Measurements from ENCODE around the gene PCSK4. TPM values are rescaled to one million over a fixed set of nuclear protein-coding genes. Genes with fewer than 3 reads are reported as not detected.
A peak's percentile ranks its signal among the peaks of the same experiment; 100 is the strongest.
"Not testable (repeated sequence)": the region's sequence is repeated elsewhere in the genome, so short reads cannot be mapped to it uniquely, and the experiment has no call there.

PCSK4 gene
- total and polyA plus RNA-seq, 4 donors: 0.75 to 6.0 (median 3.1) TPM; not detected in 1

DNA sequence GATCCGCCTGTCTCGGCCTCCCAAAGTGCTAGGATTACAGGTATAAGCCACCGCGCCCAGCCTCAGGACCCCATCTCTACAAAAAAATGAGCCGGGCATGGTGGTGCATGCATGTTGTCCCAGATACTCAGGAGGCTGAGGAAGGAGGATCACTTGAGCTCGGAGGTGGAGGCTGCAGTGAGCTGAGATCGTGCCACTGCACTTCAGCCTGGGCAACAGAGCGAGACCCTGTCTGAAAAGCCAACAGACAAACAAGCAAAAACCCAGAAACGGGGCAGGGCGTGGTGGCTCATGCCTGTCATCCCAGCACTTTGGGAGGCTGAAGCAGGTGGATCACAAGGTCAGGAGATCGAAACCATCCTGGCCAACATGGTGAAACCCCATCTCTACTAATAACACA lies 40.7 kb upstream of the PCSK4 start:
- ATAC-seq (ENCODE audit: low FRiP score); H3K4me3 ChIP-seq (ENCODE audit: low read length in 2 of 2); H3K4me1 ChIP-seq (ENCODE audit: control insufficient read depth in 1 of 2, insufficient read depth in 2 of 2, low read length in 2 of 2); H3K27ac ChIP-seq (ENCODE audit: low read depth in 1 of 2, low read length in 2 of 2); H3K27me3 ChIP-seq (ENCODE audit: control insufficient read depth in 1 of 2, insufficient read depth in 2 of 2, low read length in 1 of 2); intact Hi-C loops (cut with DNase I); H3K9me3 ChIP-seq (ENCODE audit: control insufficient read depth, low read length); H3K36me3 ChIP-seq (ENCODE audit: control insufficient read depth in 1 of 2, insufficient read depth in 2 of 2, low read length in 1 of 2): not testable (repeated sequence)
- DNase-seq: peak in 1 of 2 donors; percentile 33
- 89 to 93% methylated on average over 11 of the region's 11 CpGs for WGBS, 2 donors

DNA sequence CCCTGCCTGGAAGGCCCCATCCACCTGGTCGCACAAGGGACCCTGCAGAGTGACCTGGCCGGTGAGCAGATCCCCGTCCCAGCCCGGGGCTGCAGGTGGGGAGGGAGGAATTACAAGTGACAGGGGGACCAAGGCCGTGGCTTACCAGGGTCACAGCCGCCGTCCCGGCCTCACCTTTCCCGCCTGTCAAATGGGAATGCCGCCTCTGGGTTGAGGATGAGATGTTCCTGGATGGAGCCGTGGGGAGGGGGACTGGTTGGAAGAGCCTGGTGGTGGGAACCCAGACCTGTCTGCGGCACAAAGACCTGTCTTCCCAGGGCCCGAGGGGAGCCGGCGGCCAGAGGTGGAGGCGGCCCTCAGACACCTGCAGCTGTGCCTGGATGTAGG lies 39.3 kb upstream of the PCSK4 start:
- no peak overlapping the region for H3K4me3 ChIP-seq (ENCODE audit: low read length in 2 of 2)
- H3K36me3 ChIP-seq (ENCODE audit: control insufficient read depth in 1 of 2, insufficient read depth in 2 of 2, low read length in 1 of 2): no peaks in the 10 kb centered on the region
- intact Hi-C loops (cut with DNase I): no loop called here
- no peaks in the 10 kb centered on the region for H3K9me3 ChIP-seq (ENCODE audit: control insufficient read depth, low read length)
- 83% methylated on average over 16 of the region's 16 CpGs for WGBS, 2 donors
- no peak for ATAC-seq (ENCODE audit: low FRiP score)
- DNase-seq: peak in 1 of 2 donors; percentile 41
- no peak overlapping the region for H3K27ac ChIP-seq (ENCODE audit: low read depth in 1 of 2, low read length in 2 of 2)
- H3K27me3 ChIP-seq (ENCODE audit: control insufficient read depth in 1 of 2, insufficient read depth in 2 of 2, low read length in 1 of 2): no peaks in the 10 kb centered on the region
- no peaks in the 10 kb centered on the region for H3K4me1 ChIP-seq (ENCODE audit: control insufficient read depth in 1 of 2, insufficient read depth in 2 of 2, low read length in 2 of 2)

DNA sequence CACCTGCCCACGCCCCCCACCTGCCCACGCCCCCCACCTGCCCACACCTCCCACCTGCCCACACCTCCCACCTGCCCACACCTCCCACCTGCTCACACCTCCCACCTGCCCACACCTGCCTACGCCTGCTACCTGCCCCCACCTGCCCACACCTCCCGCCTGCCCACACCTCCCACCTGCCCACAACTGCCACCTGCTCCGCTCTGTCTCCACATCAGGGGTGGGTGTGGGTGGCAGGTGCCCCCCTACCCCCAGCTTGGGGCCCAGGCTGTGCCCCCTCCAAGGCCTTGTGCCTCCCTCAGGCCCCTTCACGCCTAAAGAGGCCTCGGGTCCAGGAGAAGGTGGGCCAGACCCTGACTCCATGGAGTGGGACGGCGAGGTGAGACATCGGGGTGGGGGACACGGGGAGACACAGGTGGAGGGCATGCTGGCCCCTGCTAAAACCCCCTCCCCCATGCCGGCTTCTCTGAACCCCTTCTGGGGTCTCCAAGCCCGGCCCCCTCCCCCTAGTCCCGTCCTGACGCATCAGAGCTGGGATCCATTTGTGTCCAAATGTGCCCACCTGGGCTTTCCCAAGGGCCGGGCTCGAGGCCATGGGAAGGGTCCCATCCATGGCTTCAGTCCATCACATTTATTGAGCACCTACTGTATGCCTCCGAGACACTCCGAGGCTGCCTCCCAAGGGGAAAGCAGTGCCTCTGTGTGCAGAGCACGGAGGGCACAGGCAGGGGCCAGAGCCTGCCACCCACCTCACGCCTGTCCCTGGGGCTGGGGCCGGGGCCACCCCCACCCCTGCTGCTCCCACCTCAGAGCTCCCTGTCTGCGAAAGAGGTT lies 38.7 kb upstream of the PCSK4 start:
- no peaks in the 10 kb centered on the region for H3K27me3 ChIP-seq (ENCODE audit: control insufficient read depth in 1 of 2, insufficient read depth in 2 of 2, low read length in 1 of 2)
- H3K27ac ChIP-seq (ENCODE audit: low read depth in 1 of 2, low read length in 2 of 2): no peak overlapping the region
- WGBS, 2 donors: 75 to 79% methylated on average over 21 to 23 of the region's 23 CpGs
- no peaks in the 10 kb centered on the region for H3K4me1 ChIP-seq (ENCODE audit: control insufficient read depth in 1 of 2, insufficient read depth in 2 of 2, low read length in 2 of 2)
- H3K4me3 ChIP-seq (ENCODE audit: low read length in 2 of 2): no peak overlapping the region
- H3K36me3 ChIP-seq (ENCODE audit: control insufficient read depth in 1 of 2, insufficient read depth in 2 of 2, low read length in 1 of 2): no peaks in the 10 kb centered on the region
- ATAC-seq (ENCODE audit: low FRiP score) (no peak), DNase-seq (peak in 1 of 2 donors; percentile 43)
- no peaks in the 10 kb centered on the region for H3K9me3 ChIP-seq (ENCODE audit: control insufficient read depth, low read length)
- intact Hi-C loops (cut with DNase I): no loop called here

DNA sequence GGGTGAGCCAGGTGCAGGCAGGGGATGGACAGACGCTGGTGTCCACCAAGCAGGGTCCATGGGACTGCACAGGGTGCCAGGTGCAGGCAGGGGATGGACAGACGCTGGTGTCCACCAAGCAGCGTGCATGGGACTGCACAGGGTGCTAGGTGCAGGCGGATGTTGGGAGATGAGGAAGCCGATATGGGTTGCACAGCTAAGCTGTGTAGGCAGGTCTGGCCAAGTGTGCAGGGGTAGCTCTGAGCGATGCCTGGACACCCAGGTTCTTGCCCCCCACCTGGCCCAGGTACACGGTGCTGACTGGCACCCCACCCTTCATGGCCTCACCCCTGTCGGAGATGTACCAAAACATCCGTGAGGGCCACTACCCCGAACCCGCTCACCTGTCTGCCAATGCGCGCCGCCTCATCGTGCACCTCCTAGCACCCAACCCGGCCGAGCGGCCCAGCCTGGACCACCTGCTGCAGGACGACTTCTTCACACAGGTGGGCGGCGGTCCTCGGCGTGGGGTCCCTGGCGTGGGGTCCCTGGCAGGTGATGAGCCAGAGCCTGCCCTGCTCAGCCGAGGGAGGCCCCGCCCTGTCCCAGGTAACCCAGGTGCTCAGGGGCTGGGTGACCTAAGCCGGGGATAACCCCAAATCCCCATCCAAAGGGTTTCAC lies 37.6 kb upstream of the PCSK4 start:
- 79 to 83% methylated on average over 26 to 27 of the region's 27 CpGs for WGBS, 2 donors
- intact Hi-C loops (cut with DNase I): no loop called here

DNA sequence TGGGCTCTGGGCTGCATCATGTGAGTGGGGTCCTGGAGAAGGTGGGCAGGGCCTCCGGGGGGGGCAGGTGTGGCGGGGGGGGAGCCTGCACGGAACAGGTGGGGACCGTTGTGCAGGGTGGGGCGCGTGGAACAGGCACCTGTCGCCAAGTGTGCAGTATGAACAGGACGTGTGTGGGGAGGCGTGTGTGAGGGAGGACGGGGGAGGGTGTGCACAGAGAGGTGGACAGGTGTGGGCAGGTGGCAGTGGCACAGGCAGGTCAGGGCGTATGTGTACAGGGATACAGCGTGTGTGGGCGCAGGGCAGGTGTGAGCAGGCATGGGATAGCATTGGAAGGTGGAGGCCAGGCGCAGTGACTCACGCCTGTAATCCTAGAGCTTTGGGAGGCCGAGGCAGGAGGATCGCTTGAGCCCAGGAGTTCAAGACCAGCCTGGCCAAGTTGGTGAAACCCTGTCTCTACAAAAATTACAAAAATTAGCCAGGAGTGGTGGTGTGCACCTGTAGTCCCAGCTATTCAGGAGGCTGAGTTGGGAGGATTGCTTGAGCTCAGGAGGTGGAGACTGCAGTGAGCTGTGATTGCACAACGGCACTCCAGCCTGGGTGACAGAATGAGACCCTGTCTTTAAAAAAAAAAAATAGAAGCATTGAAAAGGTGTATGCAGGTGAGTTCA lies 37.0 kb upstream of the PCSK4 start:
- H3K4me1 ChIP-seq (ENCODE audit: control insufficient read depth in 1 of 2, insufficient read depth in 2 of 2, low read length in 2 of 2): no peaks in the 10 kb centered on the region
- H3K4me3 ChIP-seq (ENCODE audit: low read length in 2 of 2): no peak overlapping the region
- H3K27me3 ChIP-seq (ENCODE audit: control insufficient read depth in 1 of 2, insufficient read depth in 2 of 2, low read length in 1 of 2): no peaks in the 10 kb centered on the region
- no peak overlapping the region for H3K27ac ChIP-seq (ENCODE audit: low read depth in 1 of 2, low read length in 2 of 2)
- 80 to 81% methylated on average over 18 of the region's 18 CpGs for WGBS, 2 donors
- ATAC-seq (ENCODE audit: low FRiP score) (peak; percentile 19), DNase-seq (no peak)
- no peaks in the 10 kb centered on the region for H3K9me3 ChIP-seq (ENCODE audit: control insufficient read depth, low read length)
- intact Hi-C loops (cut with DNase I): no loop called here
- H3K36me3 ChIP-seq (ENCODE audit: control insufficient read depth in 1 of 2, insufficient read depth in 2 of 2, low read length in 1 of 2): no peaks in the 10 kb centered on the region

More for the DNA sequence above, 37.6 kb upstream of the PCSK4 start:
- no peaks in the 10 kb centered on the region for H3K9me3 ChIP-seq (ENCODE audit: control insufficient read depth, low read length)
- no peak overlapping the region for H3K4me3 ChIP-seq (ENCODE audit: low read length in 2 of 2)
- H3K4me1 ChIP-seq (ENCODE audit: control insufficient read depth in 1 of 2, insufficient read depth in 2 of 2, low read length in 2 of 2): no peaks in the 10 kb centered on the region
- H3K36me3 ChIP-seq (ENCODE audit: control insufficient read depth in 1 of 2, insufficient read depth in 2 of 2, low read length in 1 of 2): no peaks in the 10 kb centered on the region
- DNase-seq (peak in 1 of 2 donors; percentile 44), ATAC-seq (ENCODE audit: low FRiP score) (no peak)
- no peaks in the 10 kb centered on the region for H3K27me3 ChIP-seq (ENCODE audit: control insufficient read depth in 1 of 2, insufficient read depth in 2 of 2, low read length in 1 of 2)
- H3K27ac ChIP-seq (ENCODE audit: low read depth in 1 of 2, low read length in 2 of 2): no peak overlapping the region

DNA sequence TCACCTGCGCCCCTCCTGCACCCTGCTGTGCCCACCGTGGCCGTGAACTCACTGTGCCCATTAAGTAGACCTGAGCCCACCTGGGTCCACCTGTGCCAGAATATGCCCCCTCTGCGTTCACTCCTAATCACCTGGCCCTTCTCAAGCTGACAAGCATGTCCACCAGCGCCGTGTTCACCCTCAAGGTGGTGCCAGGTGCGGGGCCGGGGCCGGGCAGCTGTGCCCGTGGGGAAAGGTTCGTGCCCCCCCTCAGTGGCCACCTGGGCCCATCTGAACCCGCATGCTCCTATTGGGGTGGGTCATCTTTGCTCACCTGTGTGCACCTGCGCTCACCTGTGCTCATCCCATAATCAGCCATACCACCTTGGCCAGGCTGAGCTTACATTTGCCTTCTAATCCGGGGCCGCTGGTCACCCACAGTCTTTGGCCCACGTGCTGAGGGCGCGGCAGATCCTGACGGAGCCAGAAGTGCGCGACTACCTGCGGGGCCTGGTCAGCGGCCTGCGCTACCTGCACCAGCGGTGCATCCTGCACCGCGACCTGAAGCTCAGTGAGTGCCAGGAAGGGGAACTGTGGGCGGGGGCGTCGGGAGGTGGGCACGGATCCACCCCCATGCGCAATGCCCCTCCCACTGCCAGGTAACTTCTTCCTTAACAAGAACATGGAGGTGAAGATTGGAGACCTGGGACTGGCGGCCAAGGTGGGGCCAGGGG lies 36.1 kb upstream of the PCSK4 start:
- H3K27me3 ChIP-seq (ENCODE audit: control insufficient read depth in 1 of 2, insufficient read depth in 2 of 2, low read length in 1 of 2): no peaks in the 10 kb centered on the region
- ATAC-seq (ENCODE audit: low FRiP score) (no peak), DNase-seq (no peak)
- no peak overlapping the region for H3K27ac ChIP-seq (ENCODE audit: low read depth in 1 of 2, low read length in 2 of 2)
- 78 to 79% methylated on average over 33 of the region's 33 CpGs for WGBS, 2 donors
- no peaks in the 10 kb centered on the region for H3K4me1 ChIP-seq (ENCODE audit: control insufficient read depth in 1 of 2, insufficient read depth in 2 of 2, low read length in 2 of 2)
- H3K9me3 ChIP-seq (ENCODE audit: control insufficient read depth, low read length): no peaks in the 10 kb centered on the region
- no peaks in the 10 kb centered on the region for H3K36me3 ChIP-seq (ENCODE audit: control insufficient read depth in 1 of 2, insufficient read depth in 2 of 2, low read length in 1 of 2)
- no peak overlapping the region for H3K4me3 ChIP-seq (ENCODE audit: low read length in 2 of 2)
- intact Hi-C loops (cut with DNase I): no loop called here

DNA sequence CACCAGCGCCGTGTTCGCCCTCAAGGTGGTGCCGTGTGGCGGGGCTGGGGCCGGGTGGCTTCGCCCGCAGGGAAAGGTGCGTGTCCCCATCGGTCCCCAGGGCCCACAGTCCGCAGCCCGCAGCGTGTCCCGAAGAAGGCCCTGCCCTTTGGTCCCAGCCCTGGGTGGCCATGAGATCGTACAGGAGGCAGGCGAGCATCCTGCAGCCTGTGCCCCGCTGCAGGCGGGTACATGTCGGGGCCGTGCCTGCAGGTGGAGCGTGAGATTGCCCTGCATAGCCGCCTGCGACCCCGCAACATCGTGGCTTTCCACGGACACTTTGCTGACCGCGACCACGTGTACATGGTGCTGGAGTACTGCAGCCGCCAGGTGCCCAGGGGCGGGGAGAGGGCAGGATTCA lies 35.2 kb upstream of the PCSK4 start:
- no peaks in the 10 kb centered on the region for H3K4me1 ChIP-seq (ENCODE audit: control insufficient read depth in 1 of 2, insufficient read depth in 2 of 2, low read length in 2 of 2)
- WGBS, 2 donors: 56% methylated on average over 31 of the region's 31 CpGs
- no peak overlapping the region for H3K27ac ChIP-seq (ENCODE audit: low read depth in 1 of 2, low read length in 2 of 2)
- ATAC-seq (ENCODE audit: low FRiP score) (no peak), DNase-seq (no peak)
- no peaks in the 10 kb centered on the region for H3K27me3 ChIP-seq (ENCODE audit: control insufficient read depth in 1 of 2, insufficient read depth in 2 of 2, low read length in 1 of 2)
- no peaks in the 10 kb centered on the region for H3K36me3 ChIP-seq (ENCODE audit: control insufficient read depth in 1 of 2, insufficient read depth in 2 of 2, low read length in 1 of 2)
- intact Hi-C loops (cut with DNase I): no loop called here
- H3K4me3 ChIP-seq (ENCODE audit: low read length in 2 of 2): no peak overlapping the region
- H3K9me3 ChIP-seq (ENCODE audit: control insufficient read depth, low read length): no peaks in the 10 kb centered on the region

DNA sequence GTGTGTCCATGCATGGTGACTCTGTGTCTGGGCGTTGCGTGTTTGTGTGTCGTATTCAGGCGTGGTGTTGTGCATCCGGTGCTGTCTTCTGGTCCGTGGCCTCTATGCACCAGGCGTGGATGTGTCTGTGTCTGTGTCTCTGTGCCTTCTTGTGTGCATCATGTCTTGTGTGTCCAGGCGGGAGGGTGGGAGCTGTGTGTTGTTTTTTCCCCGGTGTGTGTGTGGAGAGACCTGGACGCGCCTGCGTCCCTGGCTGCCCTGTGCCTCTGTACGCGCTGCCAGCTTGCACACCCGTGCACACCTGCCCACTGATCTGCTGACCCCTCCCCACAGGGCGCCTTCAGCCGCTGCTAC lies 34.8 kb upstream of the PCSK4 start:
- ATAC-seq (ENCODE audit: low FRiP score): no peak

More for the DNA sequence above, 34.8 kb upstream of the PCSK4 start:
- DNase-seq: no peak
- Histone ChIP-seq H3K27me3 (ENCODE audit: control insufficient read depth in 1 of 2, insufficient read depth in 2 of 2, low read length in 1 of 2) (no peaks in the 10 kb centered on the region), H3K27ac (ENCODE audit: low read depth in 1 of 2, low read length in 2 of 2) (no peak overlapping the region), H3K4me1 (ENCODE audit: control insufficient read depth in 1 of 2, insufficient read depth in 2 of 2, low read length in 2 of 2) (no peaks in the 10 kb centered on the region), H3K36me3 (ENCODE audit: control insufficient read depth in 1 of 2, insufficient read depth in 2 of 2, low read length in 1 of 2) (no peaks in the 10 kb centered on the region), H3K4me3 (ENCODE audit: low read length in 2 of 2) (no peak overlapping the region), H3K9me3 (ENCODE audit: control insufficient read depth, low read length) (no peaks in the 10 kb centered on the region)
- intact Hi-C loops (cut with DNase I): no loop called here
- 56 to 63% methylated on average over 17 of the region's 17 CpGs for WGBS, 2 donors
